ENCODE data around the gene CFB. TPM values are rescaled to one million over a fixed set of nuclear protein-coding genes. Genes with fewer than 3 reads are reported as not detected.

Gene CFB
- total and polyA plus RNA-seq, 2 of the 13 experiments (the other 11 are each of a cell fraction or from before 2014, with no cell fraction given) = 171 to 513 TPM

DNA sequence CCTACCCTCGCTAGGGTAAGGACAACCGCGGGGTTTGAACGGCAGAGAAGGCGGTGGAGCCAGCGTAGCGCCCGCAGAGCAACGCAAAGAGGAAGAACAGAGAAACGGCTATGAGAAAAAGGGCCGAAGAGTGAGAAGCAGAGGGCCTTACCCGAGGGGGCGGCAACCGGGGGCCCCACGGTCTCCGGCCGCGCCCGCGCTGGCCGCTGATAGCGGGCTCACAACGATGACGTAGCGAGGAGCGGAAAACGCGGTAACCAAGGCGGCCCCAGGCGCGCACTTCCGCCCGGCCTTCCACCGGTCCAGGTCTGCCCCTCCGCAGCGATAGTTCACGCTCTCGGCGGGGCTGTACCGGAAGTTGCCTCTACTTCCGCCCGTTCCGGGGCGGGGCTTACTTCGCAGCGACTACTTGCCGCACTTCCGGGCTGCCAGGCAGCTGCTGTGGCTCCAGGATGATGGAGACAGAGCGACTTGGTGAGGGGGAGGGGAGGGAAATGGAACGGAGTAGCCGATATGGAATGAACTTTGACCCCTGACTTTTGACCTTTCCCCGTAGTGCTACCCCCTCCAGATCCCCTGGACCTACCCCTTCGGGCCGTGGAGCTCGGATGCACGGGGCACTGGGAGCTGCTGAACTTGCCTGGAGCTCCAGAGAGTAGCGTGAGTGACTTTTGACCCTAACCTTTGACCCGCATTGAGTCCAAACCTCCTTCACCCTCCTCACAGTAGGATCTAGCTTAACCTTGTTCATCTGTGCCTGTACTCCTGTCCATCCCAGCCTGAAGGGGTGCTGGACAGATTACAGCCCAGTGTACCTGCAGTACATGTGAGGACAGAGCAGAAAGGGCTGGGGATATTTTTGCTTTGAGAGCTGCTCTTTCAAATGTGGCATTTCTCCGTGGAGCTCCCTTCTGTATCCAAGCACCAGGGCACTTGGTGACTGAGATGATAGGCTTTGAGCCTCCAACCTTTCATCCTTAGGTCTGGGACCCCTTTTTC lies 13.1 kb downstream of the CFB start, which contains the start of the genes NELFE and SKIC2 (continued):
- 0 out of 2 replicates have a peak, but pooled peaks have one; percentile 63 for TF ChIP-seq MLXIP (CRISPR knock-in tag; IDR thresholded peaks at IDR 0.05; ENCODE audit: borderline replicate concordance)
- no peak for TF ChIP-seq ZNF251 (CRISPR knock-in tag; IDR thresholded peaks at IDR 0.05)
- no peak; the same call in 1 of the 2 replicates for TF ChIP-seq CENPT (CRISPR knock-in tag; IDR thresholded peaks at IDR 0.05; ENCODE audit: low read depth)
- no peak for TF ChIP-seq ZNF552 (CRISPR knock-in tag; IDR thresholded peaks at IDR 0.05; ENCODE audit: borderline replicate concordance)
- peak; percentile 50; the same call in 1 of the 2 replicates for TF ChIP-seq ZBTB20 (CRISPR knock-in tag; IDR thresholded peaks at IDR 0.05; ENCODE audit: borderline replicate concordance, low read depth)
- TF ChIP-seq MTA1 (CRISPR knock-in tag; IDR thresholded peaks at IDR 0.05; ENCODE audit: borderline replicate concordance) = peak; percentile 31; the same call in 1 of the 2 replicates
- peak; percentile 89 for TF ChIP-seq KMT2A (CRISPR knock-in tag; IDR thresholded peaks at IDR 0.05)
- peak; percentile 71; the same call in 1 of the 2 replicates for TF ChIP-seq HNRNPL (IDR thresholded peaks at IDR 0.05; ENCODE audit: low read depth, low read length)
- no peak for TF ChIP-seq FOXA1 (IDR thresholded peaks at IDR 0.05)
- TF ChIP-seq FOXA1 (CRISPR knock-in tag; IDR thresholded peaks at IDR 0.05) = no peak; the same call in 1 of the 2 replicates
- TF ChIP-seq ZNF24 (IDR thresholded peaks at IDR 0.05) = no peak
- no peak for TF ChIP-seq ZNF343 (CRISPR knock-in tag; IDR thresholded peaks at IDR 0.05)
- TF ChIP-seq ZMYM2 (CRISPR knock-in tag; IDR thresholded peaks at IDR 0.05) = 0 out of 2 replicates have a peak, but pooled peaks have one; percentile 51
- no peak for TF ChIP-seq MED8 (CRISPR knock-in tag; IDR thresholded peaks at IDR 0.05; ENCODE audit: insufficient replicate concordance)
- TF ChIP-seq RFXAP (CRISPR knock-in tag; IDR thresholded peaks at IDR 0.05; ENCODE audit: borderline replicate concordance) = peak; percentile 95
- TF ChIP-seq GTF2F1 (IDR thresholded peaks at IDR 0.05; ENCODE audit: low read length) = no peak
- TF ChIP-seq ADNP (CRISPR knock-in tag; IDR thresholded peaks at IDR 0.05) = no peak
- no peak for TF ChIP-seq GRHL1 (CRISPR knock-in tag; conservative IDR thresholded peaks at IDR 0.05)
- TF ChIP-seq ZNF446 (CRISPR knock-in tag; IDR thresholded peaks at IDR 0.05) = peak; percentile 94
- no peak; the same call in none of the 2 replicates for TF ChIP-seq THRA (CRISPR knock-in tag; IDR thresholded peaks at IDR 0.05; ENCODE audit: borderline replicate concordance)
- peak; percentile 14; the same call in 1 of the 2 replicates for TF ChIP-seq SIX1 (CRISPR knock-in tag; IDR thresholded peaks at IDR 0.05; ENCODE audit: borderline replicate concordance)
- TF ChIP-seq TAF1 (CRISPR knock-in tag; IDR thresholded peaks at IDR 0.05) = peak; percentile 96
- peak; percentile 91; the same call in 1 of the 2 replicates for TF ChIP-seq SMAD3 (CRISPR knock-in tag; IDR thresholded peaks at IDR 0.05)
- TF ChIP-seq HHEX (CRISPR knock-in tag; IDR thresholded peaks at IDR 0.05) = no peak
